MM.1S (cell line): ENCODE data around the gene SLC31A2.

ENCODE experiments used
- EZH2 ChIP-seq: fragments of 300-600 bp; sonication (generic); optimal IDR thresholded peaks from 2 replicates; pipeline ENCODE3; 2017; ENCODE audit warnings: low read depth, mild to moderate bottlenecking, antibody characterized with exemption, low read length, mixed read lengths
- EZH2phosphoT487 ChIP-seq: fragments of 300-600 bp; sonication (generic); IDR thresholded peaks from 2 replicates; pipeline ENCODE4 v1.6.1; 2018; ENCODE audit warnings: antibody characterized with exemption, low read length
- TF ChIP-seq, protein P1 (sequence below): fragments of 300-600 bp; sonication (generic); IDR thresholded peaks from 2 replicates; pipeline ENCODE4 v1.5.1; 2016; ENCODE audit warnings: antibody characterized with exemption, low read length, mixed read lengths

DNA sequence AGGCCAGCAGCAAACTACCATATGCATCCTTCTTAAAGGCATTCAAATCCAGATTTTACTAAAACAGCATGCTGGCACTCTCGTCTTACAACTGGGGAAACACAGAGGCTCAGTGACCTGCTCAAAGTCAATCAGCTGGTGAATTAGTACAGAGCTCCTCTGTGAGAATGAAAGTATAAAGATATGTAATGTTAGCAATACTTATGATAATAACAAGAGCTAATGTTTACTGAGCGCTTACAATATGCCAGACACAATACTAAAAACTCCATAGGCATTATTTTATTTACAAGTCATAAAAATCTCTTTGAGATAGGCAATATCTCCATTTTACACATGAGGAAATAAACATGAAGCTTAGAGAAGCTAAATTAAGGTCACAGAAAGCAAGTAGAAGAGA lies 41.6 kb downstream of the SLC31A2 start:
- TF ChIP-seq, protein P1, sequence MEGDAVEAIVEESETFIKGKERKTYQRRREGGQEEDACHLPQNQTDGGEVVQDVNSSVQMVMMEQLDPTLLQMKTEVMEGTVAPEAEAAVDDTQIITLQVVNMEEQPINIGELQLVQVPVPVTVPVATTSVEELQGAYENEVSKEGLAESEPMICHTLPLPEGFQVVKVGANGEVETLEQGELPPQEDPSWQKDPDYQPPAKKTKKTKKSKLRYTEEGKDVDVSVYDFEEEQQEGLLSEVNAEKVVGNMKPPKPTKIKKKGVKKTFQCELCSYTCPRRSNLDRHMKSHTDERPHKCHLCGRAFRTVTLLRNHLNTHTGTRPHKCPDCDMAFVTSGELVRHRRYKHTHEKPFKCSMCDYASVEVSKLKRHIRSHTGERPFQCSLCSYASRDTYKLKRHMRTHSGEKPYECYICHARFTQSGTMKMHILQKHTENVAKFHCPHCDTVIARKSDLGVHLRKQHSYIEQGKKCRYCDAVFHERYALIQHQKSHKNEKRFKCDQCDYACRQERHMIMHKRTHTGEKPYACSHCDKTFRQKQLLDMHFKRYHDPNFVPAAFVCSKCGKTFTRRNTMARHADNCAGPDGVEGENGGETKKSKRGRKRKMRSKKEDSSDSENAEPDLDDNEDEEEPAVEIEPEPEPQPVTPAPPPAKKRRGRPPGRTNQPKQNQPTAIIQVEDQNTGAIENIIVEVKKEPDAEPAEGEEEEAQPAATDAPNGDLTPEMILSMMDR, result no peak
- TF ChIP-seq EZH2phosphoT487 (no peak), EZH2 (no peak)
